Activated CD8-positive, alpha-beta memory T cell treated with anti-CD3 and anti-CD28 coated beads, Interleukin-2, amount 50 U/mL, for 1 hour (primary cell): ENCODE measurements around the gene TRIM51.
"Not testable (repeated sequence)": the region's sequence is repeated elsewhere in the genome, so short reads cannot be mapped to it uniquely, and the experiment has no call there.

Experiments
- DNase-seq: peaks from one replicate; pipeline ENCODE4 v3.0.0-alpha.2; 2020; ENCODE audit errors: extremely low read depth

TRIM51 gene, protein sequence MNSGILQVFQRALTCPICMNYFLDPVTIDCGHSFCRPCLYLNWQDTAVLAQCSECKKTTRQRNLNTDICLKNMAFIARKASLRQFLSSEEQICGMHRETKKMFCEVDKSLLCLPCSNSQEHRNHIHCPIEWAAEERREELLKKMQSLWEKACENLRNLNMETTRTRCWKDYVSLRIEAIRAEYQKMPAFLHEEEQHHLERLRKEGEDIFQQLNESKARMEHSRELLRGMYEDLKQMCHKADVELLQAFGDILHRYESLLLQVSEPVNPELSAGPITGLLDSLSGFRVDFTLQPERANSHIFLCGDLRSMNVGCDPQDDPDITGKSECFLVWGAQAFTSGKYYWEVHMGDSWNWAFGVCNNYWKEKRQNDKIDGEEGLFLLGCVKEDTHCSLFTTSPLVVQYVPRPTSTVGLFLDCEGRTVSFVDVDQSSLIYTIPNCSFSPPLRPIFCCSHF

DNA sequence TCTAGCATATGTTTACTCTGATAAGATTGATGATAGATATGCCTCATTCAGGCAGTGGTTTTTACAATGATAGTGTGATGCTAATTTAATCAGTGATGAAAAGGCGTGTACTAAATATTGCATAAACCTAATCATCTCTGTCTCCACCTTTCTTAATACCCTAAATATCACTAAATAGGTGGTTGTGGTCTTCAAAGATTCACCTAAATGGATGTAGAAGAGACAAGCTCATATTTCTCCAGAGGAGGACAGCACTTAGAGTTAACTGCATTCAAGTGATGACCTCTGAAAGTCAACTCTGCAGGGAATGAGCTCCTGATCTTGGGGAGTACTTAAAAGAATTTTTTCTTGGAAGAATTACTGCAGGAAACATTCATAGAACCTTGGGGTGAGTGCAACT, at the start of gene TRIM51:
TRIM51 (plus strand) TSS at position 301 of the 400 bp plus-strand sequence. CDS start 2,132 bp downstream, outside the sequence.
- DNase-seq: not testable (repeated sequence)

DNA sequence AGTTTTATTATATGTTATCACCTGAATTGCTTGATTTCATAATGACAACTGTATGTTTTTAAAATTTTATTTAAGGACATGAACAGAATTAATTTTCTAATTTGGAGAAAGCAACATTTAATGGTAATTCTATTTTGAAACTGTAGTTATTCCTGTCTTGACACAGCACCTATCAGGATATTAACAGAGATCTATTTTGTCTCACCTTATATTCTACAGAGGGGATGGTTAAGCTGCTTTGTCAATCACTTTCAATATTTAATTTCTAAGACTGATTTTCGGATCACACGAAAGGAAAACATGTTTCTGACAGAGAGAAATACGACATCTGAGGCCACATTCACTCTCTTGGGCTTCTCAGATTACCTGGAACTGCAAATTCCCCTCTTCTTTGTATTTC, 44.6 kb upstream of the TRIM51 start, which contains the start of gene OR5D16:
OR5D16 (plus strand) TSS at position 301 of the 400 bp plus-strand sequence; CDS start at position 301, 0 bp downstream.
- no peak for DNase-seq

DNA sequence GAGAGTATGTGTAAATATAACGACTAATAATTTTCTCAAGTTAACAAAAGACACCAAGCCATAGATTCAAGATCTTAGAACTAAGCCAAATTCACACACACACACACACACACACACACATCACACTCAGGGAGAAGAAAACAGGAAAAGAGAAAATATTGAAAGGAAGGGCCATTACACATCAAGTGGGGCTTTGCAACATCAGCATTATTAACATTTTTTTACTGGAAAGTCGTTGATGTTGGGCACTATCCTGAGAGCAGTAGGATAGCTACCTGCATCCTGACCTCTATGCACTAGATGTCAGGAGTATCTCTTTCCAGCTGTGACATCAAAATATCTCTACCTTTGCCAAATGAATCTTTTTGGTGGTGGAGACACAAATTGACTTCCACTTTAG, 35.6 kb upstream of the TRIM51 start:
- no peak for DNase-seq

DNA sequence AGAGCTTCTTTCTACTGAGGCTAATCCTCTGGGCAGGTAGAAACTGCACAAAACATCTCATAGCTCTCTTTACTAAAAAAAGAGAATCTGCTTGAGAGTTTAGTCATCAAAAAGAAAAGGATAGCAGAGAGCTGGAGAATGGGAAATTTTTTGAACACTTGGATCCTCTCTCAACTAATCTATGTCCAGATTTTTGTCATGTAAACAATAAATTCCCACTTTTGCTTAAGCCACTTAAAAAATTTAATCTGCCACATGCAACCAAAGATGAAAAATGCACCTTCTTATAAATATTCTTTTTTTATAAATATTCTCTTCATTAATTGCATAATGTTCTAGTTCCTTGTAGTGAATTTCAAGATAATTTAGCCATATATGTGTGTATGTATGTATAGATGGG, 34.1 kb upstream of the TRIM51 start:
- no peak for DNase-seq

DNA sequence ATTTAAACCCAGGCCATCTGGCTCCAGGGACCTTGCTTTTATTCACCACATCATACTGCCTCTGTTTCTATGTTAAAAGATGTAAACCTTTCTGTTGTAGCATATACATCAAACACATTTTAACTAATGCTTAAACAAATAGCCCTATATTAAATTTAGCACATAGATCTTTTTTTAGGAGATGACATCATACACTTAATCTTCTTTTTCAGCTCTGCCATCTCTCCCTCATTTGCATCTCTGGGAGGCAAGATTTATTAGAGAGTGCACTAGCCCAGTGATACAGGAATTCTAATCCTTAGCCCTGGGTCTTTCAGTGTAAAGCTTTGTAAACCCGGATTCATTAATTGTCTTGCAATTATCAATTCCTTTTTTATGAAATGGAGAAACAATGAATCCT, 31.0 kb upstream of the TRIM51 start:
- no peak for DNase-seq

DNA sequence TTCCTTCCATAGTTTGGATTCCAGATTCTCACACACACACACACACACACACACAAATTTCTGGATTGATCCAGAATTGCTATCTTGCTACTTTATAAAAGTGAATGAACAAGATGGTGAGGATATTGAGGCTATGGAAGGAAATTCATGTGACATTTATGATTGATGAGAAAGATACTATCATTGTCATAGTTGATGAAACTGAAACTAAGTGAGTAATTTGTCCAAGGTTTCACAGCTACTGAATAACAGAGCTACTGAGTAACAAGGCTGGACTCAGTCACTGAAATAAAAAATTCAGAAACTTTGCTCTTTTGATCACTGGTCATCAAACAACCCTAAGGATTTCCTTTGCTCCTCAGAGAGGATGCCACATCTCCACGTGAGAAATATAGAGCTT, 28.4 kb upstream of the TRIM51 start:
- DNase-seq: no peak

DNA sequence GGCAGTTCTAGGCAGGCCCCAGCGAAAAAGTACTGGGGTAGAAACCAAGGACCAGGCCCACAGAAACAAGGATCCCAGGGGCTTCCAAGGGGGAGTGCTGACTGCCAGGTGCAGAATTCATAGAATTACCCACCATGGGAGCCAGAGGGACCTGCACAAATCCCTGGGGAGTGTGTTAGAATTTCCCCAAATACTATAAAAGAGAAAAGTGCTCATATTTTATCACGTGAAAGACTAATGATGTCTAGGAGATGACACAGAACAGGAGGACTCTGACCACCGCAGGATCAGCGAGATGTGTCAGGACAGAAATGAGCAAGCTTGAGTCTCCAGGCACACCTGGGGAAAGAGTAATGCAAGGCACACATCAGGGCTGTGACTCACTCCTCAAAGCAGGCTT, 15.7 kb upstream of the TRIM51 start:
- DNase-seq: not testable (repeated sequence)

DNA sequence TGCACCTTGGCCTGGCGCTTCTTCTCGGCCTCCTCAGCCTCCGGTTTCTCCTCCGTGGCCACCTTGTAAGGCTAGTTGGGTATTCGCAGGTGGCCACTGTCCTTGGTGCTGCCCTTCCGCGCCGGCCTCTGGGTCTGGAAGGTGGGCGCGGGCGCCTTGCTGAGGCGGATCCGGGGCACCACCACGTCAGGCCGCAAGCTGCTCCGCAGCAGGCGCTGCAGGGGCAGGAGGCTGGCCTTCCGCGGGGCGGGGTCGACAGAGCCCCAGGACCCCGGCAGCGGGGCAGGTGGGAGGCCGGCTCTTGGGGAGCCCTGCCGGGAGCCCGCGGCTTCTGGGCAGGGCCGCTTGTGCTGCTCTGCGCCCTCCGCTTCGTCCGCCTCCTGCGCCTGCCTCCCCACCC, 10.4 kb upstream of the TRIM51 start:
- not testable (repeated sequence) for DNase-seq

DNA sequence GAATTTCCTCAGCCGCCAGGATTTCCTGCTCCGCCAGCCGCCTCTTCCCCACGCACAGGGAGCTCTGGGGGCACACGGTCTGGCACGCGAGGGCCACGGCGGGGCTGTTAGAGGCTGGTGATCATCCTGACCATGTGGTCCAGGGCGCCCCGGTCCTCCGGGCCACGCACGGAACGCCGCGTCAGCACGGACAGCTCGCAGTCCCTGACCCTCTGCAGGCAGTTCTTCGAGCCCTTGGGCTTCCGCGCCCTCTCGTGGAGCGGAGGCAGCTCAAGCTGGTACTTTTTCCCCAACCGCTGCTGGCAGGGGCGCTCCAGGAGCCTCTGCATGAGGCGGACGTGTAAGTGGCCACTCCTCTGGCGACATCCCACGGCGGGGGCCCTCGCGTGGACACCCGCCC, 10.0 kb upstream of the TRIM51 start:
- DNase-seq: not testable (repeated sequence)

DNA sequence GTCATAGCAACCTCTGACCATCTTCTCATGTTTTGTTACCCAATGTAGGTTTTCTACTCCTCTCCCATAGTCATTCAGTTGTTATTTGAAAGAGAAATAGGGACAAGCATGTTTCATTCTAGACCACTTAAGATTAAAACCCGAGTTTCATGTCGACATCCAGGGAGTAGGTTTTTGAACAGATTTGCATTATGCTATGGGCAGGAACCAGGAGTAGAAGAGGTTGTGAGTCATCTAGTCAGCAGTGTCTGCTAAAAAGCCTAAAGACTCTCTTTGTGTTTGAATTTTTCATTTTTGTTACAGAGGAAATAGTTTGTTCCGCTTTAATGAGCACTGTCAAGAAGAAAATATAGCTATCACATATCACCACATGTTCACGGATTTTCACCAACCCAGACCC, 1.9 kb downstream of the TRIM51 start:
- not testable (repeated sequence) for DNase-seq

DNA sequence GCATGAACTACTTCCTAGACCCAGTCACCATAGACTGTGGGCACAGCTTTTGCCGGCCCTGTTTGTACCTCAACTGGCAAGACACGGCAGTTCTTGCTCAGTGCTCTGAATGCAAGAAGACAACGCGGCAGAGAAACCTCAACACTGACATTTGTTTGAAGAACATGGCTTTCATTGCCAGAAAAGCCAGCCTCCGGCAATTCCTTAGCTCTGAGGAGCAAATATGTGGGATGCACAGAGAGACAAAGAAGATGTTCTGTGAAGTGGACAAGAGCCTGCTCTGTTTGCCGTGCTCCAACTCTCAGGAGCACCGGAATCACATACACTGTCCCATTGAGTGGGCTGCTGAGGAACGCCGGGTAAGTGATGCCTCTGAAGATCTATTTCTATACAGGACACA, 2.4 kb downstream of the TRIM51 start:
- DNase-seq: not testable (repeated sequence)

DNA sequence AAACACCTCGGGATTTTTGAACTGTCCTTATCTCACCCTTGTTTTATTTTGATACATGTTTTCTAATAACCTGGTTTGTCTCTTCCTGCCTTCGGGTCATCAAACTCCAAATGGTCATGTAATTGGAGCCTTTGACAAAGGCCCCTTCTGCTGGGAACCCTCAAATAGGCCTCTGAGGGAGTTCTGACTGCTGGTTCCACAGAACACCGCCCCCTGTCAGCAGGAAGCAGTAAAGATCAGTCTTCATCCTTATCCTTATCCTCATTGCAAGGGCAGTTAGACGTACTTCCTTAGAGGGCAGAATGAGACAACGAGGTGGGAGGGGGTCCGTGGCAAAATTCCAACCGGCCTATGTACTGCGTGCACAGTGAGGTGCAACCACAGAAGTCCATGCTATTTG, 12.1 kb downstream of the TRIM51 start:
- DNase-seq: no peak

DNA sequence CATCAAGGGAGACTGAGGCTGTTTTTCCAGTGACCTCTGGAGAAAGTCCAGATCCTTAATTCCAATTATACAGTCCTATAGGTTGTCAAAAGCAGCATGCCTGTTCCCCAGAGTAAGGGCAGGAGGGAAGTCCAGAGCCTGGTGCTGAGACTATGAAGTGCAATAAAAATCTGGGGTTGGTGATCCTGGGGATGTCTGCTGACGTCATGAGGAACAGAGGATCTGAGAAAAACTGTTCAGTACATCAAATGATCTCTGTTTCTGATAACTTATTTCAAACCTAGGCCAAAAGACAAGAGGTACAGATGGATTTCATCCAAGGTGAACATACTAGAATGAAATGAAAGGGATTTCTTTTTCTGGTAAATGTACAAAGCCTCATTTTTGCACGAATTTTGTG, 19.2 kb downstream of the TRIM51 start:
- DNase-seq: no peak

DNA sequence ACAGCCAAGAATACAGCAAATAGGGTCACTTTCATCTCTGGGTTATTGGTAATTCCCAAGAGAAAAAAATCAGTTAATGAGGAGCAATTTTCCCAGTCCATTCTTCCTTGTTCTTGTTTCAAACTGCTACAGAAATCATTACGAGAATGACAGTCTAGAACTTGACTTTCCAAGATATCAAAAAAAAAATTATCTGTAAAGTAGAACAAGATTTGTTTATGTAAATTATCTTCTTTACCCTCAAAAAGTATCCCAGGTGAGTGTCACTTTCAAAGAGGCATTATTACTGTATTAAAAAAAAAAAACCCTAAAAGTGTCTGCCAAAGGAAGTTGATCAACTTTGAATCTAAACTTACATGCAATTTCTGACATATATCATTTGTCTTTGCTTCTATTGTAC, 31.4 kb downstream of the TRIM51 start, which contains the start of gene OR5W2:
OR5W2 (minus strand) TSS at position 101 of the 400 bp plus-strand sequence; CDS start at position 101, 0 bp downstream.
- no peak for DNase-seq

DNA sequence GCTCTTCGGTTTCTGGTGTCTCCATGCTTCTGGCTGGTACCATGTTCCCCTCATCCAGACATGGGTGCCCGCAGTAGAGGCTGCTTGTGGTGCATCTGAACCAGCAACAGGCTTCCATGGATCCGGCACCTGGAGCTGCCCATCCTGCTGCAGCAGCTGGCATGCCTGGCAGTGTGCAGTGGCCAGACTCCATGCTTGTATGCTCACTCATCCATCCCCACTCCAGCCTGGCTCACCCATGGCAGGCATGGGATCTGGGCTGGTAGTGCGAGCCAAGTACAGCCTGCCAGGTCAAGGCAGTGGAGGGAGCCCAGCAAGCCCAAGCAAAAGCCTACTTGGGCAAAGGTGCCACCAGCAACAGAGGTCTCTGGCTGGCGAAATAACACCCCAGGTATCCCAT, 37.4 kb downstream of the TRIM51 start:
- DNase-seq: no peak

DNA sequence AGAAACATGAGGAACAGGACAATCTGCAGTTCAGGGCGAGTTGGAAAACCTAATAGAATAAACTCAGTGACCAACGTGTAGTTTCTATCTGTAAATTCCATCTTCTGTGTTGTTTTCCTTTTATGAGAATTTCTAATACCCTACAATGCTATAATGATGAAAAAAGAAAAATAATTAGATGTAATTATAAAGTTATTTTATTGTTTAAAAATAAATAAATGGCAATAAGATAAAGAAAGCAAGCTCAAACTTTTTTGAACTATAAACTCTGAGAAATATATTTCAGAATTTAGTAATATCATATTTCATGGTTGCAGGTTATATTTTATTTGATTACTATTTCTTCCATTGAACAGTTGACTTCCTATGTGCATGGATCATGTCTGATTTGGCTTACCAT, 53.2 kb downstream of the TRIM51 start, which contains the start of gene OR5I1:
OR5I1 (minus strand) TSS at position 101 of the 400 bp plus-strand sequence; CDS start at position 101, 0 bp downstream.
- DNase-seq: no peak
